HG03039 (cell line): ENCODE results near the gene RUNX3.
"Not testable (repeated sequence)": the region's sequence is repeated elsewhere in the genome, so short reads cannot be mapped to it uniquely, and the experiment has no call there.

Source experiments
- ATAC-seq: cut with Tn5 transposase; IDR thresholded peaks from one replicate; pipeline ENCODE4 v1.9.1; 2021; ENCODE audit warnings: mild to moderate bottlenecking, moderate library complexity; ENCODE audit not compliant: unreplicated experiment

The RUNX3 gene

GRCh38 chr1:24903011-24903461 is 27.0 kb downstream of the RUNX3 start:
- no peak for ATAC-seq

- ATAC-seq = no peak
Measured at GRCh38 chr1:24902471-24902891, 27.6 kb downstream of the RUNX3 start.

- ATAC-seq = no peak
Measured at GRCh38 chr1:24901791-24902470, 28.1 kb downstream of the RUNX3 start.

GRCh38 chr1:24900985-24901781 is 28.9 kb downstream of the RUNX3 start:
- no peak for ATAC-seq

GRCh38 chr1:24900486-24900849 is 29.6 kb downstream of the RUNX3 start:
- ATAC-seq = no peak

- no peak for ATAC-seq
Measured at GRCh38 chr1:24899581-24900485, 30.2 kb downstream of the RUNX3 start.

- ATAC-seq = no peak
Measured at GRCh38 chr1:24898909-24899439, 31.1 kb downstream of the RUNX3 start.

GRCh38 chr1:24898152-24898908 is 31.7 kb downstream of the RUNX3 start:
- ATAC-seq = no peak

- no peak for ATAC-seq
Measured at GRCh38 chr1:24897263-24898151, 32.6 kb downstream of the RUNX3 start.

GRCh38 chr1:24896596-24897262 is 33.3 kb downstream of the RUNX3 start:
- ATAC-seq = no peak

GRCh38 chr1:24896176-24896575 is 33.9 kb downstream of the RUNX3 start:
- ATAC-seq = no peak

GRCh38 chr1:24895511-24895910 is 34.6 kb downstream of the RUNX3 start:
- ATAC-seq = no peak

- no peak for ATAC-seq
Measured at GRCh38 chr1:24894002-24894401, 36.1 kb downstream of the RUNX3 start.

GRCh38 chr1:24893431-24893830 is 36.6 kb downstream of the RUNX3 start:
- no peak for ATAC-seq

- ATAC-seq = no peak
Measured at GRCh38 chr1:24892188-24893153, 37.6 kb downstream of the RUNX3 start.

- ATAC-seq = not testable (repeated sequence)
Measured at GRCh38 chr1:24891367-24891766, 38.7 kb downstream of the RUNX3 start.

GRCh38 chr1:24890887-24891286 is 39.2 kb downstream of the RUNX3 start:
- no peak for ATAC-seq
